NCI-H1694 (cell line): ENCODE measurements around the gene CIAPIN1.

Experiments
- DNase-seq: peaks from one replicate; lab custom pipeline; 2025; lab: John Stamatoyannopoulos, UW

The CIAPIN1 gene

GRCh38 chr16:57382535-57383275, 64.5 kb downstream of the CIAPIN1 start:
- no peak for DNase-seq

- no peak for DNase-seq
Measured at GRCh38 chr16:57381791-57382534, 65.2 kb downstream of the CIAPIN1 start.

- DNase-seq = no peak
Measured at GRCh38 chr16:57380671-57381462, 66.3 kb downstream of the CIAPIN1 start.

- DNase-seq = no peak
Measured at GRCh38 chr16:57379579-57379978, 67.6 kb downstream of the CIAPIN1 start.
